ELF-1 (cell line): ENCODE results near the gene LBR.
"Not testable (repeated sequence)": the region's sequence is repeated elsewhere in the genome, so short reads cannot be mapped to it uniquely, and the experiment has no call there.

Experiments used
- DNase-seq: peaks from one replicate; pipeline ENCODE4 v3.0.0-alpha.2; 2016; ENCODE audit warnings: low read depth, low spot score

The LBR gene

GRCh38 chr1:225427235-225428067 is at the start of gene LBR:
Gene LBR (minus strand): TSS chr1:225428038. CDS start chr1:225424075, 3,963 bp downstream.
- DNase-seq: peak; percentile 70

DNA sequence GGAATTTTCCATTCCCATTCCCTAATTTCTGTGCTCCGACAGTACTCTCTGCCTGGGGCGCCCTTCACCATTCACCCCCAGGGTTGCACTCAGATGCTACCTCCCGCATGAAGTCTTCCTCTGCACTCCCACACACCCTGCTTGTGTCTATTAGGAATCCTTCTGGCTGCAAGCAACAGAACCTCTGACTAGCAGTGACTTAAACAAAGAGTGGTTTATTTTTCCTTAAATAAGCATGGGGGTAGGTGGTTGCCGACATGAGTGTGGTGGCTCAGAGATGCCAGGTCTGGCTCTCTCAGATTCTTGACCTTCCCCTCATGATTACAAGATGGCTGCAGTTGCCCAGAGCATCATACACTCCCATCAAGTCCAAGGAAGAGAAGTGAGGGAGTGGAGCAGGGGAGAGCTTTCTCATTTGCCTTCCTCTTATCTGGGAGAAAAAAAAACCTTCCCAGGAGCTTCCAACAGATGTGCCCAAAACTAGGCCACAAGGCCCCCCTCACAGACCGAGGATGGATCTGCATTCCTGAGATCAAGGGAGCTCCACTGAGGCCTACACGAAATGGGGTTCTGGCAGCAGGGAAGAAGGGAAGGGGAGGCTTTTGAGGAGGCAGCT is 49.6 kb upstream of the LBR start:
- DNase-seq: no peak

DNA sequence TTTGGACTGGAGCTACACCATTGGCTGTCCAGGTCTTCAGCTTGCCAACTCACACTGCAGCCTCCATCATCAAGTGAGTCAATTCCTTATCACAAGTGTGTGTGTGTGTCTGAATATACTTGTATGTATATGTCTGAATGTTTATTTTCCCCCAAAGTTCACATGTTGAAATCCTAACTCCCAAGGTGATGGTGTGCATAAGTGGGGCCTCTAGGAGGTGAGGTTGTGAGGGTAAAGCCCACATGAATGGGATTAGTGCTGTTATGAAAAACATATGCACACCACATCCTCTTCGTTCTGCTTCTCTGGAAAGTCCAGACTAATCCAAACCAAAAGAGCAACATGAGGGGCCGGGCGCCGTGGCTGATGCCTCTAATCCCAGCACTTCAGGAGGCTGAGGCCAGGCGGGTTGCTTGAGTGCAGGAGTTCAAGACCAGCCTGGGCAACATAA is 48.7 kb upstream of the LBR start:
- DNase-seq: no peak

GRCh38 chr1:225476100-225476511 is 48.3 kb upstream of the LBR start:
- DNase-seq: no peak

GRCh38 chr1:225474986-225475820 is 47.4 kb upstream of the LBR start:
- peak; percentile 91 for DNase-seq

DNA sequence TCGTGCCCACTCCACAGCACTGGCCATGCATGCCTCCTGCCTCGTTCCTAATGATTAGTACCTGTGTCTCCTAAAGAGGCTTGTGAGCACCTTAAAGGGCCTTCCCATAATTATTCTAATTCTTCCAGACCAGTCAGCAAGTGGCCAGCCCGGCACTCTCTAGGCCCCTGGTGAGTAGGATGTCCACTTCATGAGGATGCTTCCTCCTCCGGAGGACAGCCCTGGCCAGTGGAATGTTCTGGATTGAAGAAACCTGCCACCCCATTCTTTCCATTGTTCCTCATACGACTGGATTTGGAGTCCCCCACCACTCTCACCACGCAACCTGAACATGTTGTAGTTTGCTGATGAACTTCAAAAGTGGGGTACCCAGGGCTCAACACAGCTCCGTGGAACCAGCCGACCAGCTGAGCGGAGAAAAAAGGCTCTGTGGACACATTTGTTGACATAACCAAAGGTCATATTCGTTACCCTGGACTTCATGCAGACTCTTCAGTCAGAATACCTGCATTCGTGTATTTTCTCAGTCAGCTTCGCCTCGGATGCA is 46.7 kb upstream of the LBR start:
- DNase-seq: no peak

GRCh38 chr1:225473676-225474438 is 46.0 kb upstream of the LBR start:
- DNase-seq: not testable (repeated sequence)

- not testable (repeated sequence) for DNase-seq
Measured at GRCh38 chr1:225473266-225473665, 45.4 kb upstream of the LBR start.

DNA sequence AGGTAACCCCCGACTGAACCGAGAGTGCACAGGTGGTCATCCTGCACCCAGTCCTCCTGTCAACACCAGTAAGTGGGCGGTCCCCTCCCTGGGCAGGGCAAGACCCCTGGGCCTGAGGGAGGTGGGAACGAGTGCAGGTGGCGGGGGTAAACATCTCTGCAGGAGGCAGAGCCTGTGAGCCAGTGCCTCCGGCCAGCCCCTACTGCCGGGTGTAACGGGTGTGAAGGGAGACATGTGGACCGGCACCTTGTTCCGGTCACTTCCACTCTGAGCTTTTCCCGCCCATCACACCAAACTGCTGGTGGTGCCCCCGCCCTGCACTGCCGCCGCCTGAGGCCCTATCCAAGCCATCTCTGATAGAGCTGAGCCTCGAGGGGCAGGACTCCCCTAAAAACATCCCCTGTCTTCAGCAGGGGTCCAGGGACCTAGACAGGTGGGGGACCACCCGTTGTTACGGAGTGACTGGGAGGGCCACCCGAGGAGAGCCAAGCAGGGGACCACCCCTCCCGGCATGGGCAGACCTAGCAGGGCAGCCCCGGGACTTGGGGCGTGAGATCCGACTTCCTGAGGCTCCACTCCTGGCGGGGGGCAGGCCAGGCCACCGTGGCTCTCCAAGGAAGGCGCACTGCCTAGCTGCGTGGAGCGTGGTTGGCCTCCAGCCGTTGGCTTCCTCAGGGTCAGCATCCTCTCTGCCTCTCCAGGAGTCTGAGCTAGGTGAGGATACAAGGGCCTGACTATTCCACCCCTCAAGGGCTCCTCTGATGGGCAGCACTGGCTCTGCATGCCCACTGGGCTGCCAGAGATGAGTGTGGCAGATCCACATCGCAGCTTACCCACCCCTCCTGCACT is 43.8 kb upstream of the LBR start:
- no peak for DNase-seq

DNA sequence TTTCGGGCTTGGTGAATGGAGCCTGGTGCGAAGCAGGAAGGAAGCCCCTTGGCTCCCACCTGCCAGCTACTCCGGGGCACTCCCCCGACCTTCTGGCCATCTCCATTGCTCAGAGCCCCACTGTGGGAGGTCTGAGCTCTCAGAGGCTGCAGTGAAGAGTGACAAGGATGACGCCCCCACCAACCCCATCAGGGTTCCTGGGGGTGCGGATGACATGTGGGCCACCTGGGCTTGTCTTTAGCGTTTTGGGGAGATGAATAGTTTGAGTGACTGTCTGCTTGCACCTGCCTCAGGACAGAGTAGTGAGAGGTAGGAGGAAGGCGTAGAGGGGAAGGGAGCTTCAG is 43.2 kb upstream of the LBR start:
- no peak for DNase-seq

GRCh38 chr1:225470211-225471108 is 42.6 kb upstream of the LBR start:
- DNase-seq: no peak

GRCh38 chr1:225469051-225469450 is 41.2 kb upstream of the LBR start:
- peak; percentile 81 for DNase-seq

GRCh38 chr1:225468270-225469020 is 40.6 kb upstream of the LBR start:
- DNase-seq: no peak

DNA sequence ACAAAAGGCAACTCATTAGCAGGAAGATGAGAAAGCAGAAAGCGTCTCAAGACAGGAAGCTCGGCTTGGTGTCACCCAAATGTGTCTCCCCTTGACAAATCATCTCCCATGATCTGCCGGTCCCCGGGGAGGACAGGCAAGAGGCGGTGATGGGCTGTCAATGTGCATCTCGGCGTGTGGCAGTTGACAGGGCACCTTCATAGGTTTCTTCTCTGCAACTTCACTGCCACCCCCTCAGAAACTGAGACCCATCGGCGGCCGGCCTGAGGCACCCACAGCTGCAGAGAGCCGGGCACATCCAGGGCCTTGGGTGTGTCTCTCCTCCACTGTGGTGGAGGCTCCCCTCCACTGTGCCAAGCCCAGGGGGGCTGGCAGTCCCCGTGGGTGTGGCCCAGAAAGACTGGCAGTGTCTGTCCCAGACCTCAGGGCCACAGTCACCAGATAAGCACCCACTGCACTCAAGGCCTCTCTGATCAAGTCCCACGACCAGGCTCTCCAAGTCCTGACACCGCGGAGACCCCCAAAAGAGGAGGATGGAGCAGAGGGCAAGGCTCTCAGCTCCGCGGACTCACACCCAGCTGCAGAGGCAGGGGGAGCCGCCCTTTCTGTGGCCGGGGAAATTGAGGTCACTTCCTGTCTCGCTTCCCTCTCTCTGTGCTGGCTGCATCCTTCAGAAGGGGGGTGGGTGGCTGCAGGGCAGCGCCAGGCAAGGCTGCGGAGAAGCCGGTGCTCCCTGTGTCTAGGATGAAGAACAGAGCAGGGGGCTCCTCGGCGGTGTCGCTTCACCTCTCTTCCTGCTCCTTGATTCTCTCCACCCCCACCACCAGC is 39.6 kb upstream of the LBR start:
- no peak for DNase-seq

DNA sequence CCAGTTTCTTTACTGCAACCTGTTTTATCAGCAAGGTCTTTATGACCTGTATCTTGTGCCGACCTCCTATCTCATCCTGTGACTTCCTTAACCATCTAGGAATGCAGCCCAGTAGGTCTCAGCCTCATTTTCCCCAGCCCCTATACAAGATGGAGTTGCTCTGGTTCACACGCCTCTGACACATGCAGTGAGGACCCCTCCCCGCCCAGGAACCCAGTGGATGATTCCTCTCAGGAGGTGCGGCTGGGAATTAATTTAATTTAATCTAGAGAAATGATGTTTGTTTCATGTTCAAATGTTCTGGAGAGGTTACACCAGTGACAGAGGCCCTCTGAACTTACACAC is 39.0 kb upstream of the LBR start:
- no peak for DNase-seq

- DNase-seq: no peak
Measured at GRCh38 chr1:225465793-225466517, 38.1 kb upstream of the LBR start.
